HG03064 (cell line): ENCODE measurements around the gene ENSA.
"Not testable (repeated sequence)": the region's sequence is repeated elsewhere in the genome, so short reads cannot be mapped to it uniquely, and the experiment has no call there.

ENCODE experiments used
- ATAC-seq: cut with Tn5 transposase; IDR thresholded peaks from one replicate; pipeline ENCODE4 v1.9.1; 2021; ENCODE audit warnings: low read depth; ENCODE audit not compliant: unreplicated experiment

The ENSA gene

GRCh38 chr1:150622303-150622975 lies 7.0 kb downstream of the ENSA start:
- no peak for ATAC-seq

GRCh38 chr1:150621497-150622302 lies 7.7 kb downstream of the ENSA start:
- ATAC-seq: no peak

- no peak for ATAC-seq
Measured at GRCh38 chr1:150620919-150621318, 8.5 kb downstream of the ENSA start.

GRCh38 chr1:150619576-150620509 lies 9.6 kb downstream of the ENSA start:
- ATAC-seq: no peak

- ATAC-seq: no peak
Measured at GRCh38 chr1:150615346-150616201, 13.8 kb downstream of the ENSA start.

GRCh38 chr1:150613061-150613920 lies 16.1 kb downstream of the ENSA start:
- ATAC-seq: no peak

- ATAC-seq: no peak
Measured at GRCh38 chr1:150612014-150612345, 17.4 kb downstream of the ENSA start.

- ATAC-seq: no peak
Measured at GRCh38 chr1:150610576-150610975, 18.8 kb downstream of the ENSA start.

GRCh38 chr1:150609732-150610131 lies 19.7 kb downstream of the ENSA start:
- ATAC-seq: no peak

GRCh38 chr1:150606463-150607142 lies 22.8 kb downstream of the ENSA start:
- no peak for ATAC-seq

- not testable (repeated sequence) for ATAC-seq
Measured at GRCh38 chr1:150605451-150605731, 24.0 kb downstream of the ENSA start.

GRCh38 chr1:150604226-150604588 lies 25.2 kb downstream of the ENSA start:
- ATAC-seq: no peak

GRCh38 chr1:150603711-150604110 lies 25.7 kb downstream of the ENSA start:
- ATAC-seq: no peak

GRCh38 chr1:150602372-150602771 lies 27.0 kb downstream of the ENSA start:
- ATAC-seq: not testable (repeated sequence)

GRCh38 chr1:150601540-150601939 lies 27.9 kb downstream of the ENSA start:
- ATAC-seq: no peak

- ATAC-seq: not testable (repeated sequence)
Measured at GRCh38 chr1:150598346-150598745, 31.1 kb downstream of the ENSA start.

GRCh38 chr1:150596976-150597375 lies 32.4 kb downstream of the ENSA start:
- no peak for ATAC-seq

- ATAC-seq: no peak
Measured at GRCh38 chr1:150596095-150596892, 33.1 kb downstream of the ENSA start.
